ENCODE data around the gene GPR156.

- TF ChIP-seq CTCF (IDR thresholded peaks at IDR 0.05) (no peak), POLR2AphosphoS5 (IDR thresholded peaks at IDR 0.05) (no peak), POLR2A (IDR thresholded peaks at IDR 0.05) (no peak)
These were observed 19.6 kb upstream of the GPR156 start for GRCh38 chr3:120304616-120305015.

Data from breast epithelium (tissue), 3 donors.